ENCODE measurements around the gene PCNT.

DNA sequence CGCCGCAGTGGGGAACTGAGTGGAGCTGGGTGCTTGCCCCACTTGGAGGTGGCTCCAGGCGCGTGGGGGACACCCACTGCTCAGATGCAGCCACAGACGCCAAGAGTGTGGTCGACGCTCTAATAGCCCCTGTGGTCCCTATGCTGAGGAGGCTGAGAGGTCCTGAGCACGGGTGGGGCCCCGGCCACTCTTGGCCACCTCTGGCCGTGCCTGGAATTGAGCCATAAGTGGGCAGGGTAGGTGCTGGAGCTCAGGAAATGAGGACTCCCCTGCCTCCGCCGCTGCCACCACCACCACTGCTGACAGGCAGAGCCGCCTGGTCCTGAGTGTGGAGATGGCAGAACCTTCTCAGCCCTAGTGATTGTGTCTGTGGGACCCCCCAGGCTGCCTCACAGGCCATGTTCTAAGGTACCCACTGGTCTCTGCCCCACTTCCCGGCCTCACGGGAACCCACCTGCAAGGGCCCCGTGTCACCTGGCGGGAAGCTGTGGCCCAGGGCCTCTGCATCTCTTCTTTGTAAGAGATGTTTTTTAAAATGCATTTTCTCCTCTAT is 100.2 kb downstream of the PCNT start:
- no peak for TF ChIP-seq ZNF384 (IDR thresholded peaks at IDR 0.05)
- no peak for TF ChIP-seq FOXM1 (IDR thresholded peaks at IDR 0.05; ENCODE audit: borderline replicate concordance)
- TF ChIP-seq CTBP1 (IDR thresholded peaks at IDR 0.05; ENCODE audit: borderline replicate concordance), result no peak
- no peak for TF ChIP-seq SP1 (IDR thresholded peaks at IDR 0.05)
- TF ChIP-seq L3MBTL2 (conservative IDR thresholded peaks at IDR 0.05), result no peak
- TF ChIP-seq ARNT (IDR thresholded peaks at IDR 0.05), result no peak
- no peak for TF ChIP-seq SUZ12 (IDR thresholded peaks at IDR 0.05)
- TF ChIP-seq, protein P1, sequence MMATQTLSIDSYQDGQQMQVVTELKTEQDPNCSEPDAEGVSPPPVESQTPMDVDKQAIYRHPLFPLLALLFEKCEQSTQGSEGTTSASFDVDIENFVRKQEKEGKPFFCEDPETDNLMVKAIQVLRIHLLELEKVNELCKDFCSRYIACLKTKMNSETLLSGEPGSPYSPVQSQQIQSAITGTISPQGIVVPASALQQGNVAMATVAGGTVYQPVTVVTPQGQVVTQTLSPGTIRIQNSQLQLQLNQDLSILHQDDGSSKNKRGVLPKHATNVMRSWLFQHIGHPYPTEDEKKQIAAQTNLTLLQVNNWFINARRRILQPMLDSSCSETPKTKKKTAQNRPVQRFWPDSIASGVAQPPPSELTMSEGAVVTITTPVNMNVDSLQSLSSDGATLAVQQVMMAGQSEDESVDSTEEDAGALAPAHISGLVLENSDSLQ (IDR thresholded peaks at IDR 0.05), result no peak
- TF ChIP-seq HDGF (IDR thresholded peaks at IDR 0.05; ENCODE audit: borderline replicate concordance), result no peak
- TF ChIP-seq ELF4 (IDR thresholded peaks at IDR 0.05), result no peak
- TF ChIP-seq TARDBP (IDR thresholded peaks at IDR 0.05), result no peak
- TF ChIP-seq FOXK2 (IDR thresholded peaks at IDR 0.05), result no peak
- TF ChIP-seq FOXA1 (IDR thresholded peaks at IDR 0.05), result no peak
